Gastrocnemius medialis (tissue), 4 donors: ENCODE measurements around the gene PLEKHG3. TPM values are rescaled to one million over a fixed set of nuclear protein-coding genes. Genes with fewer than 3 reads are reported as not detected.

Experiments
- ATAC-seq, 2 donors: fragments of 150-250 bp; one replicate each; pipeline ENCODE4 v1.9.1; 2016
- DNase-seq, 2 donors: peaks; one replicate each; pipeline ENCODE4 v3.0.0-alpha.2; 2019
- H3K27ac ChIP-seq, 4 donors: fragments of 200-600 bp; sonication (generic); 1 replicate in 1 of 4; 2 replicates in 3 of 4; pipeline ENCODE4 v1.5.1; 2016 to 2018; ENCODE audit warnings: mild to moderate bottlenecking in 2 of 4, moderate library complexity in 1 of 4
- H3K27me3 ChIP-seq, 3 donors: fragments of 200-600 bp; sonication (generic) in 2 of 3; 1 replicate in 1 of 3; 2 replicates in 2 of 3; pipeline versions ENCODE4 v1.5.1 to v1.6.0; 2016 to 2019; ENCODE audit warnings: mild to moderate bottlenecking in 1 of 3, moderate library complexity in 1 of 3
- H3K36me3 ChIP-seq, 2 donors: fragments of 200-600 bp; sonication (generic) in 1 of 2; one replicate each; pipeline ENCODE4 v1.5.1; 2017 to 2018
- H3K4me1 ChIP-seq, 2 donors: fragments of 200-600 bp; sonication (generic) in 1 of 2; one replicate each; pipeline ENCODE4 v1.5.1; 2016 to 2017; ENCODE audit warnings: mild to moderate bottlenecking in 2 of 2
- H3K4me3 ChIP-seq, 4 donors: fragments of 200-600 bp; sonication (generic) in 3 of 4; 1 replicate in 1 of 4; 2 replicates in 3 of 4; pipeline ENCODE4 v1.5.1; 2016 to 2019; ENCODE audit warnings: mild to moderate bottlenecking in 2 of 4
- H3K9me3 ChIP-seq, 3 donors: fragments of 200-600 bp; sonication (generic) in 2 of 3; 1 replicate in 1 of 3; 2 replicates in 2 of 3; pipeline ENCODE4 v1.5.1; 2016 to 2019
- CTCF ChIP-seq, 5 experiments: fragments of 450-650 bp in 3 of 5; fragments of 200-600 bp in 2 of 5; sonication (generic) in 2 of 5; IDR thresholded peaks in 4 of 5; conservative IDR thresholded peaks in 1 of 5; 1 replicate in 4 of 5; 2 replicates in 1 of 5; pipeline ENCODE4 v1.5.1; 2016 to 2019; ENCODE audit warnings: antibody characterized with exemption in 5 of 5, mild to moderate bottlenecking in 3 of 5, moderate library complexity in 3 of 5
- POLR2A ChIP-seq, 2 donors: fragments of 450-650 bp; IDR thresholded peaks; one replicate each; pipeline ENCODE4 v1.6.1; 2017; ENCODE audit warnings: antibody characterized with exemption in 2 of 2, mild to moderate bottlenecking in 2 of 2, moderate library complexity in 2 of 2
- in situ Hi-C, 4 donors: fragments of 200-750 bp; cut with MboI; loops; one replicate each; pipeline versions ENCODE4 v1.15.0 to v1.8.0; 2017; ENCODE audit warnings: low sequenced_read_pairs in 4 of 4
- intact Hi-C: fragments of 100-400 bp; cut with DNase I; formaldehyde crosslinking; loops from one replicate; pipeline ENCODE4 v1.15.1; 2023; ENCODE audit warnings: low total_unique reads
- total RNA-seq, 4 donors: library from RNA; depleted of rRNA; stranded (reverse); fragments of >200 nt; gene quantifications; one replicate each; pipeline versions ENCODE4 v1.1.0 to v1.2.3, GENCODE V29; 2016

Gene PLEKHG3
- total RNA-seq, 4 donors from 2014 or later, result 8.8 to 18.8 (median 14.5) TPM

- Histone ChIP-seq H3K9me3 (no peaks in the 10 kb centered on the region), H3K27ac (peak overlapping the region in 1 of 4 donors; percentile 54), H3K36me3 (peaks cover 0 to 19% of the 10 kb centered on the region in 2 donors), H3K4me1 (peaks cover 10 to 11% of the 10 kb centered on the region in 2 donors), H3K27me3 (no peaks in the 10 kb centered on the region), H3K4me3 (no peak overlapping the region)
- ATAC-seq (no peak), DNase-seq (no peak)
- no peak for TF ChIP-seq POLR2A (IDR thresholded peaks at IDR 0.05)
- TF ChIP-seq CTCF (IDR thresholded peaks at IDR 0.05 in 4 of 5, conservative IDR thresholded peaks at IDR 0.05 in 1 of 5), result no peak
- intact Hi-C loops, result loop anchor here (5.0 kb wide), 1 partner anchor 75 kb away; no protein-coding TSS in a partner anchor
- in situ Hi-C loops, result no loop called here
Observed at GRCh38 chr14:64747327-64747726, 43.1 kb downstream of the PLEKHG3 start.

- Histone ChIP-seq H3K27me3 (no peaks in the 10 kb centered on the region), H3K36me3 (peaks cover 0 to 26% of the 10 kb centered on the region in 2 donors), H3K4me1 (peaks cover 10 to 11% of the 10 kb centered on the region in 2 donors), H3K27ac (no peak overlapping the region), H3K4me3 (no peak overlapping the region), H3K9me3 (no peaks in the 10 kb centered on the region)
- in situ Hi-C loops (no loop called here), intact Hi-C loops (loop anchor here (5.0 kb wide), 1 partner anchor 76 kb away; no protein-coding TSS in a partner anchor)
- no peak for TF ChIP-seq POLR2A (IDR thresholded peaks at IDR 0.05)
- no peak for TF ChIP-seq CTCF (IDR thresholded peaks at IDR 0.05 in 4 of 5, conservative IDR thresholded peaks at IDR 0.05 in 1 of 5)
- ATAC-seq (no peak), DNase-seq (no peak)
Observed at GRCh38 chr14:64748521-64748920, 44.3 kb downstream of the PLEKHG3 start.

- in situ Hi-C loops, result no loop called here
Observed at GRCh38 chr14:64748995-64749714, 44.9 kb downstream of the PLEKHG3 start.

GRCh38 chr14:64752909-64753308 lies 48.7 kb downstream of the PLEKHG3 start:
- no peak overlapping the region for H3K4me3 ChIP-seq
- no peak for ATAC-seq
- peaks cover 12 to 27% of the 10 kb centered on the region in 2 donors for H3K4me1 ChIP-seq
- peaks cover 0 to 28% of the 10 kb centered on the region in 2 donors for H3K36me3 ChIP-seq
- no peak overlapping the region for H3K27ac ChIP-seq
- TF ChIP-seq POLR2A (IDR thresholded peaks at IDR 0.05), result no peak
- no peak for TF ChIP-seq CTCF (IDR thresholded peaks at IDR 0.05 in 4 of 5, conservative IDR thresholded peaks at IDR 0.05 in 1 of 5)
- H3K27me3 ChIP-seq, result no peaks in the 10 kb centered on the region
- in situ Hi-C loops, result no loop called here
- intact Hi-C loops, result no loop called here
- no peaks in the 10 kb centered on the region for H3K9me3 ChIP-seq
- no peak for DNase-seq

More at GRCh38 chr14:64748995-64749714, 44.9 kb downstream of the PLEKHG3 start:
- no peak for ATAC-seq
- no peaks in the 10 kb centered on the region for H3K9me3 ChIP-seq
- intact Hi-C loops, result loop anchor here (5.0 kb wide), 1 partner anchor 77 kb away; no protein-coding TSS in a partner anchor
- no peaks in the 10 kb centered on the region for H3K27me3 ChIP-seq
- H3K27ac ChIP-seq, result no peak overlapping the region
- no peak for TF ChIP-seq CTCF (IDR thresholded peaks at IDR 0.05 in 4 of 5, conservative IDR thresholded peaks at IDR 0.05 in 1 of 5)
- TF ChIP-seq POLR2A (IDR thresholded peaks at IDR 0.05), result no peak
- no peak for DNase-seq
- peaks cover 0 to 28% of the 10 kb centered on the region in 2 donors for H3K36me3 ChIP-seq
- H3K4me3 ChIP-seq, result no peak overlapping the region
- peaks cover 10 to 11% of the 10 kb centered on the region in 2 donors for H3K4me1 ChIP-seq
